Activated naive CD8-positive, alpha-beta T cell treated with anti-CD3 and anti-CD28 coated beads for 36 hours (primary cell): ENCODE data around the gene JAG1. TPM values are rescaled to one million over a fixed set of nuclear protein-coding genes. Genes with fewer than 3 reads are reported as not detected.
"Not testable (repeated sequence)": the region's sequence is repeated elsewhere in the genome, so short reads cannot be mapped to it uniquely, and the experiment has no call there.

Source experiments
- DNase-seq: peaks from one replicate; pipeline ENCODE4 v3.0.0; 2021
- H3K27ac Mint-ChIP-seq: one replicate; pipeline ENCODE4 v1.8.0; 2022; ENCODE audit warnings: mild to moderate bottlenecking, moderate library complexity, mixed read lengths
- H3K27me3 Mint-ChIP-seq: one replicate; pipeline ENCODE4 v1.8.0; 2022; ENCODE audit warnings: mild to moderate bottlenecking, mixed read lengths
- H3K36me3 Mint-ChIP-seq: one replicate; pipeline ENCODE4 v1.8.0; 2021; ENCODE audit warnings: mild to moderate bottlenecking, mixed read lengths
- H3K4me1 Mint-ChIP-seq: one replicate; pipeline ENCODE4 v1.8.0; 2021; ENCODE audit warnings: mixed read lengths
- H3K4me3 Mint-ChIP-seq: one replicate; pipeline ENCODE4 v1.8.0; 2022; ENCODE audit warnings: mild to moderate bottlenecking, moderate library complexity, mixed read lengths
- H3K9me3 Mint-ChIP-seq: one replicate; pipeline ENCODE4 v1.8.0; 2022; ENCODE audit warnings: mixed read lengths
- total RNA-seq, 2 experiments: library from RNA; stranded (reverse); gene quantifications; one replicate each; pipeline ENCODE4 v1.2.3, GENCODE V29; 2021

The JAG1 gene
- total RNA-seq, 2 experiments from 2014 or later: 0.19 TPM; not detected in 1

DNA sequence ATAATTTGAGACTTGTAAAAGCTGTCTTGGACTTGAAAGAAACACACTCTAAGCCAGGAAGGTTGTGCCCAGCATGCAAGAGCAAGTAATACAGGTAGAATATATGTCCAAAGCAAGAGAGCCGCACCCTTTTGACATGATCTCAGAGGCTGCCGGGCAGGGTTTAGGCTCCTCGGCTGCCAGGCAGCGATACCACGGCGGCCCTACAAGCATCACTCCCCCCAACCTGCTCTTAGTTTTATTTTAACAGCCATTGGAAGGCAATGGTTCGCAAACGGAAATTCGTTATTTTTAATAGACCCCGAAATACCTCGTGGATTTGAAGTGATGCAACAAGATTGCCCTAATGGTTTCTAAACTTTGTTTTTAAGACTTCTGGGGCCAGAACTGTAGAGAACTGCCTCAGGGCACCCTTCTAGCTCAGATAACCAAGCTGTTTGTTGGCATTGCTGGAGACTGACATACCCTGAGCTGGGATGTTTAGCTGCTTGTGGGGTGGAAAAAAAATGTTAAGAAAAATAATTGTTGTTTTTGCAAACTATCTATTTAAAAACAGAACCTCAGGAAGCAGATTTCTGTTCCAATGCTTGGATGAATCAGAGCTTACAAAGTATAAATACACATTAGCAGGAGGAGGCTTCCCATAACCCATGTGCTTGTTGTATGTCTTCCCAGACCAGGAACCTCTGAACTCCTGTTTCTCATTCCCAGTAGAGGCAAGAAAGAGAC, 39.0 kb downstream of the JAG1 start:
- no peaks in the 10 kb centered on the region for H3K36me3 Mint-ChIP-seq
- no peaks in the 10 kb centered on the region for H3K27me3 Mint-ChIP-seq
- peaks cover 5% of the 10 kb centered on the region for H3K4me1 Mint-ChIP-seq
- no peak overlapping the region for H3K27ac Mint-ChIP-seq
- H3K9me3 Mint-ChIP-seq: no peaks in the 10 kb centered on the region
- H3K4me3 Mint-ChIP-seq: no peak overlapping the region
- no peak for DNase-seq

DNA sequence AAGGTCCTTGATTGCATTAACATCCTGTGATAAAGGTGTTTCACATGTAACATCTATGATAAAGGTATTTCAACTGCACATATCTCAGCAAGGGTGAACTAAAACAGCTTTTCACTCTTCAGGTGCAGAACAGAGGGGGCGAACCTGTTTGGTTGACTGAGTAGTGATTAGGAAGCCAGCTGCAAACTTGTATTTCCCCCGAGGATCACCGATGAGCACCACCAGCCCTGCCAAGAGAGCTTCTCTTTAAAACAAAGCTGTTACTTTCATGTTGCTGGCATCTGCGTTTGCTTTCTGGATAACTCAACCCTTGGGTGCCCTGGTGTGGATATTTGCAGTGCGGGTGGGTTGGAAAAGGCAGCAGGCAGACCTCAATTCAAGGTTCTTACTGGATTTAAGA, 39.6 kb downstream of the JAG1 start:
- Mint-ChIP-seq H3K27ac (no peak overlapping the region), H3K27me3 (no peaks in the 10 kb centered on the region), H3K4me1 (peaks cover 5% of the 10 kb centered on the region), H3K36me3 (no peaks in the 10 kb centered on the region), H3K9me3 (no peaks in the 10 kb centered on the region), H3K4me3 (no peak overlapping the region)
- DNase-seq: no peak

DNA sequence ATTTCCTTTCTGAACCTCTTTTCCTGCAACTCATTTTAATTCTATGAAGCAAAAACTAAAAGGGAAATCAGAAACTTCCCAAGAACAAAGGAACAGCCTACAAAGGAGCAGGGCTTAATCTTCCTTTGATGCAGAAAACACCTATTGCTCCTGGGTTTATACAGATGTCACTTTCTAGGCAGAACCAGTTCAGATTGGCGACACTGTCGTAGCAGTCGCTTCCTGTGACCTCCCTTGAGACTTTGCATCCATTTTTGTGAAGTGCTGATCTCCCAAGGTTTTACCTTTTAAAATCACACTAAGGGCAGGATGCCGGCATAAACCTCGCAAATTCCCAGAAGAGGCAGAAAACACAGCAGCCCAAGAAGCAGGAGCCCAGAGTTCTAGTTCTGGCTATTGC, 40.1 kb downstream of the JAG1 start:
- Mint-ChIP-seq H3K27ac (no peak overlapping the region), H3K4me1 (peaks cover 5% of the 10 kb centered on the region), H3K36me3 (no peaks in the 10 kb centered on the region), H3K4me3 (no peak overlapping the region), H3K9me3 (no peaks in the 10 kb centered on the region), H3K27me3 (no peaks in the 10 kb centered on the region)
- DNase-seq: no peak

DNA sequence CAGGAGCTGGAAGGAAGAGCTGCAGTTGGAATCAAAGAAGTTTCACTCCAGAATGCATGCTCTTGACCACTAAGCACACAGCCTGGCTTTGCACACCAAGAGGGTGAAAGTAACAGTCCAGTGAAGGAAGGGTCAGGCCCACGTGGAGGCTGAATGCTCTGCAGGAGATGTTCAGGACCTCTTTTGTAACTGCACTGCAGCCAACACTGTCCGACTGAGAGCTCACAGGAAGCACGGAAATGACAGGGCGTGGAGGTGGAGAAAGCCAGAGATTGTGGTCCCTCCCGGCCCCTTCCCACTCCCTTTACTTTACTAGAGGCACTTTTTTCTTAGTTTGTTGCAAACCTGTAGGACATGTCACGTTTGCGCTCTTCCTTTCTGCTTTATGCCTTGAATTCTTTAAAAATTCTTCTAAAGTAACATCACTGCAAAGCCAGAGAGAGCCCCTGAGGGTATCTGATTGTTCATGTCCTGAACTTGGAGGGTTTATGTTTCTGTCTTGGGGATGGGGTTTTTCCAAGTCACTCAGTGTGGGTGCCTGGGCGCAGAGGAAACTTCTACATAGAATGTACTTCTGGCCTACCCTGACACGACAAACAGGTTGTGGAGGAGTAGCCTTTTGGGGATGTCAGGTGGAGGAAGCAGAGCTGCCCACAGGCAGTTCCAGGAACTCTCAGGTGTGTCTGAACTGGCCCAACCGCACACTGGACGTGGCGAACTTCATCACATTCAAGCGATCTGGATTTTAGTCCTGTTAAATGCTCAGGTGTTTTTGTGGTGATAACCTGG, 40.9 kb downstream of the JAG1 start:
- H3K9me3 Mint-ChIP-seq: no peaks in the 10 kb centered on the region

DNA sequence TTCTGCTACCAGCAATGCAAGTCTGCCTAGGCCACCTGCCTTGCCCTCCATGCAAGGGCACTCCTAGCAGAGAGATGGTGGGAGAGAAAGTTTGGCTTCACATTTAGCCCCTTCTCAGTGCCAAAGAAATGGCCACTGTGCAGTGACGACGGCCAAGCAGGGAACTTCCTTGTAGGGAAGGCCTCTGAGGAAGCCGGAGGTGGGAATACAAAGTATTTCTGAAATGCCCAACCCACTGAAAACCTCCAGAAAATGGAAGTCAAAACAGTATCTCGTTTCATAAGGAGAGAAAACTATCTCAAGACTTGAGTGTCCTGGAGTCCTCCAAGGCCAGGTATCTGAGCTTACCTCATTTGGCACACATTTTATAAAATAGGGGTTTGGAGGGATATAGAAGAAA, 42.7 kb downstream of the JAG1 start:
- no peak overlapping the region for H3K4me3 Mint-ChIP-seq
- H3K9me3 Mint-ChIP-seq: no peaks in the 10 kb centered on the region
- peaks cover 5% of the 10 kb centered on the region for H3K4me1 Mint-ChIP-seq
- DNase-seq: no peak
- no peaks in the 10 kb centered on the region for H3K27me3 Mint-ChIP-seq
- H3K27ac Mint-ChIP-seq: no peak overlapping the region
- no peaks in the 10 kb centered on the region for H3K36me3 Mint-ChIP-seq

More for the DNA sequence above, 40.9 kb downstream of the JAG1 start:
- Mint-ChIP-seq H3K4me1 (peaks cover 5% of the 10 kb centered on the region), H3K27ac (no peak overlapping the region), H3K36me3 (no peaks in the 10 kb centered on the region), H3K4me3 (no peak overlapping the region), H3K27me3 (no peaks in the 10 kb centered on the region)
- DNase-seq: no peak

DNA sequence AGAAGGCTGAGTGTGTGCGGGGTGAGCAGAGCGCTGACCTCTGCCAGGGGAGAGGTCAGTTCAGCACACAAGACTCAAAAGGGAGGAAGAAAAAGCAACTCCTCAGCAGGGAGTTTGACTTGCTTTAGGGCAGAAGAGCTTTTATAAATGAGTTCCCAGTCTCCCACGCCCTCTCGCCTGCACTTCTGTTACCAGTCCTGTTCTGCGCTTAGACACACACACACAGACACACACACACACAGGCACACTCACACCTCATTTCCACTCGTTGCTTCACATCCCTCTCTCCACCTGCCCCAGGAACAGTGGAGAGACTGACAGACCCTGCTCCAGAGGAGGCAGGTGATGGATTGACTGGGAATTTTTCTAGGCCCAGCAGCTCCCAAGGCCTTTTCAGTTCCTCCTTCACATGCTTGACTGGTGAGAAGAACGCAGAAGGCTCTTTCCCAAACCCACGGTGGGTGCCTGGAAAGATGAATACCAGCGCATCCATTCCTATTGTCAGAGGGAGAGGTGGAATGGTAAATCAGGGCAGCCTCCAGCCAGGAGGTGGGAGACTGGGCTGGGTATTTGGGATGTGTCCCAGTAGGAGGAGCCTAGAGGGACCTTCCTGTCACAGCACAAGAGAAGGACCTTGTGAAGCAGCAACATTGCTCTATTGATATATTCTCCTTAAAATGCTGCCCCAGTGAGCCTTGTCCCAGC, 43.7 kb downstream of the JAG1 start:
- no peak for DNase-seq
- Mint-ChIP-seq H3K9me3 (no peaks in the 10 kb centered on the region), H3K27ac (no peak overlapping the region), H3K27me3 (no peaks in the 10 kb centered on the region), H3K4me1 (peaks cover 5% of the 10 kb centered on the region), H3K4me3 (no peak overlapping the region), H3K36me3 (peaks cover 2% of the 10 kb centered on the region)

DNA sequence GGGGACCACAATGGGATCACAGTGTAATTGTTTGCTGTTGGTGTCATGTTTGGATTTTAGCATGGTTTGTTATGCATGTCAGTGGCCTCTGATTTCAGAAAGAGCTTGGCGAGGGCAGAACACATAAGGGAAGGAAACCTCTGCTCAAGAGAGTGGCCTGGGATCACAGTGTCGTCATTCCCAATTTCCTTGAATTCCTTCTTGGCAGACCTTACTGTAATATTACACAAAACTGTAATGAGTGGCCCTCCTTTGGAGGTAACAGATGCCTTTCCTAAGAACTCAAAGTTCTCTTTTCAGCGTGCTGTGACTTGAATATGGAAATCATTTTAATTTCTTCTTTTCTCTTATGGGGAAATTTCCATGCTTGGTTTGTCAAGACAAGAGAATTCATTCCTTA, 46.9 kb downstream of the JAG1 start:
- no peak overlapping the region for H3K27ac Mint-ChIP-seq
- H3K9me3 Mint-ChIP-seq: no peaks in the 10 kb centered on the region
- DNase-seq: no peak
- no peaks in the 10 kb centered on the region for H3K27me3 Mint-ChIP-seq
- H3K4me3 Mint-ChIP-seq: no peak overlapping the region
- no peaks in the 10 kb centered on the region for H3K4me1 Mint-ChIP-seq
- peaks cover 20% of the 10 kb centered on the region for H3K36me3 Mint-ChIP-seq

DNA sequence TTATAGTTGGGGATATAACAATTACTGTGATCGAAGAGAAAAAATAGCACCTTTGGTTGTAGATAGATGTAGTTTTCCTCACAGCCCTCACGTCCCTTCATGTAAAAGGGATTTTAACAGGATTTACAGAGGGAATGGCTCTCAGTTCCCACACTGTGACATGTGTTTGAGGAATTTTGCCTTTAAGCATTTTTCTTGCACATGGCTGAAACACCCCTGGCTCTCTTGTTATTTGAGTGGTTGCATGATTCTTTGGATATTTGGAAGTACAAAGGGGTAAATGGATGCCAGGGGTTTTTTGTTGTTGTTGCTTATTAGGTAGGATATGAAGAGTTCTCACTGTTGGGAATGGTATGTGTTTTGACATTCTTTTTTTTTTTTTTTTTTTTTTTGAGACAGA, 48.2 kb downstream of the JAG1 start:
- Mint-ChIP-seq H3K27me3 (no peaks in the 10 kb centered on the region), H3K4me3 (no peak overlapping the region), H3K4me1 (no peaks in the 10 kb centered on the region), H3K36me3 (peaks cover 22% of the 10 kb centered on the region), H3K27ac (no peak overlapping the region), H3K9me3 (no peaks in the 10 kb centered on the region)
- no peak for DNase-seq

DNA sequence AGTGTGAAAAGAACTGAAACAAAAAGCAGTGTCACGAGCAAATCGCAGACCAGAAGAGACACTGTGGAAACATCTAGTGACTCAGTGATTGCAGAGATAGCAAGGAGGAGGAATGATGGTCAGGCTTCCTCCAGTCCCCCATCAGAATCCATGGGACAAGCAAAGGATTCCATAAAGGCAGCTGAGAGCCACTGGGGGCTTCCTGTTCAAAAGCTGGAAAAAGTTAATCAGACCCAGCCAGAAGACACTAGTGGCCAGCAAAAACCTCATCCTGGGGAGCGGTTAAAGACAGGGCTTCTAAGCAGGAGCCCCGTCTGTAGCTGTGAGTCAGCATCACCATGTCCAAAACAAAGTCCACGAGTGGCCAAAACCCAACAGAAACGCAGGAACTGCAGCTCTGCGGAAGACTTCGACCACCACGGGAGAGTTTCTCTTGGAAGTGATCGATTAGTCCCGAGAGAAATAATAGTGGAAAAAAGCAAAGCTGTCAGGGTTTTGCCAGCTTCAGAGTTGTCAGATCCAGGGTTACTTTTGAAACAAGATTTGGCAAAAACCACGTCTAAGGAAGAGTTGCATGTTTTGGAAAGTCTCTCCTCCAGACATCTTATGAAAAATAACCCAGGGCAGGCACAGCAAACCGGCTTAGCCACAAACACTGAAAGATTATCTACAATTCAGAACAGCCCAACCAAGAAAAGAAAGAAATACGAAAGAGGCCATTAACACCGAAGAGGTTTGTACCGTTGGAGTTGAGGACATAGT, 51.0 kb downstream of the JAG1 start:
- Mint-ChIP-seq H3K36me3 (peaks cover 28% of the 10 kb centered on the region), H3K9me3 (no peaks in the 10 kb centered on the region), H3K27ac (no peak overlapping the region)

DNA sequence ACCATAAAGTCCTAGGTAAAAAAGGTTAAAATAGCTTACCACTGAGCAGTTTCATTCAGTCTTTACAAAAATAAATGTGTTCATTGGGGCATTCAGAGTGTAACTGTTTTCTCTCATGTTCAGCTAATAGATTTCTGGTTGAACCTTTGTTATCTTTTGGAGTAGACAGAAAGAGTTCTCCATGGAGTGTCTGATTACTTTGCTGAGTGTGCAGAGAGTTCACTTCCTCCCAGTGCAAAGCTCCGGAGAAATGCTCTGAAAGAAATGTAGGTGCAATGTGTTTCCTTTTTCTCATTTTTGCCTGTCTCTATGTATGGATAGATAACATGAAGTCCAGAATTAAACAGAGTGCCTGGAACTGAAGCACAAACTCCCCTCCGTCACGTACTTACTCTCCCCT, 52.6 kb downstream of the JAG1 start:
- H3K4me3 Mint-ChIP-seq: no peak overlapping the region

More for the DNA sequence above, 51.0 kb downstream of the JAG1 start:
- no peaks in the 10 kb centered on the region for H3K27me3 Mint-ChIP-seq
- H3K4me1 Mint-ChIP-seq: no peaks in the 10 kb centered on the region
- DNase-seq: no peak
- H3K4me3 Mint-ChIP-seq: no peak overlapping the region

DNA sequence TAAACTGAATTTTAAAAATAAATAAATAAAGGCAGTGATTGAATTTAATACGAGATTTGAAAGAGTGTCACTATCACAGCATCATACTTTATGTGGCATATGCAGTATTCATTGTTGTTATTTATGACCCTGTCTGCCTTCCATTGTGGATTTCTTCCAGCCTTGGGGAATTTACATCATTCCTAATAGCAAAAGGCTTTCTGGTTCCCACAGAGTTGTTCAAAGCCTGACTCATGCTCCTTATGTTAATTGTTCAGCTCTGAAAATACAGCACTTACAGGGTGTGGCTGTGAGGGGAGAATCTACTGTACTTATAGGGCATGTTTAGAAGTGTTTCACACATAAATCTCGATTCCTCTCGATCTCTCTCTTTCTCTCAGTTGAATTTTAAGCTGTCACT, 54.4 kb downstream of the JAG1 start:
- no peak overlapping the region for H3K4me3 Mint-ChIP-seq
- H3K36me3 Mint-ChIP-seq: peaks cover 39% of the 10 kb centered on the region
- no peaks in the 10 kb centered on the region for H3K9me3 Mint-ChIP-seq
- no peak for DNase-seq
- no peaks in the 10 kb centered on the region for H3K4me1 Mint-ChIP-seq
- no peaks in the 10 kb centered on the region for H3K27me3 Mint-ChIP-seq
- no peak overlapping the region for H3K27ac Mint-ChIP-seq

More for the DNA sequence above, 52.6 kb downstream of the JAG1 start:
- H3K27me3 Mint-ChIP-seq: no peaks in the 10 kb centered on the region
- DNase-seq: no peak
- no peak overlapping the region for H3K27ac Mint-ChIP-seq
- H3K9me3 Mint-ChIP-seq: no peaks in the 10 kb centered on the region
- H3K4me1 Mint-ChIP-seq: no peaks in the 10 kb centered on the region
- peaks cover 30% of the 10 kb centered on the region for H3K36me3 Mint-ChIP-seq

DNA sequence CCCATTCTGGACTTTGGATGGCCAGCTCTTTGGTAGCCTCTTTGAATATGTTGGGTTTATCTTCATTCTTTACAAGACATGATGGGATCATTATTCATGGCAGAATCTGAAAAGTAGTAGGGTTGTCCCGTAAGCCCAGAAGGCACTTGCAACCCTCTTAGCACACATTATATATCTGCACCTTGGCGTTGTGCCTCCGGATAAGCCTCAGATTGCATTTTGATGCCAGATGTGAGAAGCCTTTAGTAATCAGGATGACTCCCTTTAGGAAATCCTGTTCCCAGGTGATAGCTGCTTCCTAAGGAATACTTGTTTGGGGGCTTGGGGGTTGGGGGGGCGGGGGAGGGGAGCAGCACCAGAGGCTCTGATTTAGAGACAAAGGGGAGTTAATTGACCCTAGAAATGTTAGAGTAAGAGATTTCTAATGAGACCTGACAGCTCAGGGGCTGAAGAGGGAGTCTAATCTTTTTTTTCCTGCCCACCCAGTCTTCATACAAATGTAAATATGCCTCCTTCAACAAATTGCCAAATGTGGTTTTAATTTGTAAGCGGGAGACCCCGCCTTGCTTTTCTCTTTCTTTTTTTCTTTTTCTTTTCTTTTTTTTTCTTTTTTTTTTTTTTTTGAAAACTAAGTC, 55.1 kb downstream of the JAG1 start:
- no peaks in the 10 kb centered on the region for H3K27me3 Mint-ChIP-seq
- H3K27ac Mint-ChIP-seq: no peak overlapping the region
- no peaks in the 10 kb centered on the region for H3K4me1 Mint-ChIP-seq
- H3K4me3 Mint-ChIP-seq: no peak overlapping the region
- H3K9me3 Mint-ChIP-seq: no peaks in the 10 kb centered on the region
- no peak for DNase-seq
- peaks cover 39% of the 10 kb centered on the region for H3K36me3 Mint-ChIP-seq

DNA sequence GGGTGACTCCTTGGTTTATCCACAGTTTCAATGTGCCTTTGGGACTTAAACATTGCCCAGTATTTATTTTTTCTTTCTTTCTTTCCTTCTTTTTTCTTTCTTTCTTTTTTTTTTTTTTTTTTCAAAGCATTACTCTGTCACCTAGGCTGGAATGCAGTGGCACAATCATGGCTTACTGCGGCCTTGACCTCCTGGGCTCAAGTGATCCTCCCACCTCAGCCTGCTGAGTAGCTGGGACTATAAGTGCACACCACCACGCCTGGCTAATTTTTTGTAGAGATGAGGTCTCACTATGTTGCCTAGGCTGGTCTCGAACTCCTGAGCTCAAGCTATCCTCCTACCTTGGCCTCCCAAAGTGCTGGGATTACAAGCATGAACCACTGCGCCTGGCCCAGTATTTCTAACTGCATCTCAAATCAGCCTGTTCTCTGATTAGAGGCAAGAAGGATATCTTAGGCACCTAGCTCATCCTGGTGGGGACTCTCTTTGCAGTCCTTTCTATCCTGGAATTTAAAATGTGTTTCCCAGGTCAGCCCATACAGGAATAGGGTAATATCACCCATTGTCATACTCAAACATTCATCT, 56.2 kb downstream of the JAG1 start:
- not testable (repeated sequence) for H3K9me3 Mint-ChIP-seq, H3K27ac Mint-ChIP-seq, H3K4me3 Mint-ChIP-seq, H3K27me3 Mint-ChIP-seq, H3K4me1 Mint-ChIP-seq, DNase-seq
- H3K36me3 Mint-ChIP-seq: peaks cover 35% of the 10 kb centered on the region

DNA sequence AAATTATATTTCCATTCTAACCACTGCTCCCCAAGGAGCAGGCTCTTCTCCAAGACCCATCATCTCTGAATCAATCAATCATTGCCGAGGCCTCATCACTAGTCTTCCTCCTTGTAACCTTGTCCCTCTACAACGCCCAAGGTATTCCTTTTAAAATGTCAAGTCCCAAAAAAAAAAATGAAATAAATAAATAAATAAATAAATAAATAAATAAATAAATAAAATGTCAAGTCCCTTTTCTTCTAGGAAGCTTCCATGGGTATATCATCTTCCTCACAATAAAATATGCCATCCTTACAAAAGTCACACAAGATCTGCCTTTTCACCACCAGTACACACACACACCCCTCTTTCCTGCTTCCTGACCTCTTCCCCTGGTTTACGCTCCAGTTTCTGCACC, 57.6 kb downstream of the JAG1 start:
- Mint-ChIP-seq H3K4me1 (no peaks in the 10 kb centered on the region), H3K9me3 (no peaks in the 10 kb centered on the region), H3K4me3 (no peak overlapping the region), H3K36me3 (peaks cover 33% of the 10 kb centered on the region), H3K27ac (no peak overlapping the region), H3K27me3 (no peaks in the 10 kb centered on the region)
- DNase-seq: no peak
